ENCODE measurements around the gene COL4A5. TPM values are rescaled to one million over a fixed set of nuclear protein-coding genes. Genes with fewer than 3 reads are reported as not detected.
A peak's percentile ranks its signal among the peaks of the same experiment; 100 is the strongest.

COL4A5 gene
- total and polyA plus RNA-seq, 3 donors from 2014 or later = 13.4 to 33.0 (median 23.8) TPM

GRCh38 chrX:108437349-108438109, 2.1 kb upstream of the COL4A5 start:
- Histone ChIP-seq H3K27ac (no peak overlapping the region), H3K4me3 (peak overlapping the region; percentile 6 to 55), H3K9me3 (no peaks in the 10 kb centered on the region), H3K36me3 (ENCODE audit: low read depth, missing control alignments) (no peaks in the 10 kb centered on the region), H3K27me3 (no peaks in the 10 kb centered on the region), H3K4me1 (no peaks in the 10 kb centered on the region)
- WGBS, 2 donors = 8 to 11% methylated on average over 19 to 20 of the region's 20 CpGs
- peak; percentile 11 for DNase-seq
- intact Hi-C loops (cut with DNase I; ENCODE audit: low total_unique reads) = no loop called here
- no peak for TF ChIP-seq POLR2A (IDR thresholded peaks at IDR 0.05)
- TF ChIP-seq CTCF (IDR thresholded peaks at IDR 0.05) = no peak

GRCh38 chrX:108438110-108438623, 1.5 kb upstream of the COL4A5 start, which contains the start of gene COL4A6:
COL4A6 (minus strand) TSS chrX:108438422; CDS start chrX:108438196, 226 bp downstream.
- Histone ChIP-seq H3K4me3 (peak within 1 kb of the TSS; percentile 6 to 71), H3K27me3 (no peaks in the 10 kb centered on the region), H3K27ac (peak within 1 kb of the TSS in 1 of 2 donors; percentile 53), H3K4me1 (no peaks in the 10 kb centered on the region), H3K36me3 (ENCODE audit: low read depth, missing control alignments) (no peaks in the 10 kb centered on the region), H3K9me3 (no peaks in the 10 kb centered on the region)
- DNase-seq = peak; percentile 38
- TF ChIP-seq CTCF (IDR thresholded peaks at IDR 0.05) (no peak), POLR2A (IDR thresholded peaks at IDR 0.05) (no peak)
- intact Hi-C loops (cut with DNase I; ENCODE audit: low total_unique reads) = no loop called here
- 2% methylated on average over 14 of the region's 16 CpGs; no CpG with 5 or more reads in 1 of the 2 donors for WGBS, 2 donors

GRCh38 chrX:108439961-108440696, 491 bp downstream of the COL4A5 start:
- Histone ChIP-seq H3K27ac (peak overlapping the region in 1 of 2 donors; percentile 53), H3K27me3 (no peaks in the 10 kb centered on the region), H3K4me1 (no peaks in the 10 kb centered on the region), H3K4me3 (peak overlapping the region; percentile 45 to 71), H3K36me3 (ENCODE audit: low read depth, missing control alignments) (no peaks in the 10 kb centered on the region), H3K9me3 (no peaks in the 10 kb centered on the region)
- intact Hi-C loops (cut with DNase I; ENCODE audit: low total_unique reads) = no loop called here
- peak; percentile 20 for DNase-seq
- TF ChIP-seq POLR2A (IDR thresholded peaks at IDR 0.05) (no peak), CTCF (IDR thresholded peaks at IDR 0.05) (no peak)
- 2% methylated on average over 10 to 19 of the region's 25 CpGs for WGBS, 2 donors

- Histone ChIP-seq H3K36me3 (ENCODE audit: low read depth, missing control alignments) (no peaks in the 10 kb centered on the region), H3K27me3 (no peaks in the 10 kb centered on the region), H3K9me3 (no peaks in the 10 kb centered on the region), H3K4me1 (no peaks in the 10 kb centered on the region), H3K27ac (no peak overlapping the region), H3K4me3 (no peak overlapping the region)
- no peak for DNase-seq
- intact Hi-C loops (cut with DNase I; ENCODE audit: low total_unique reads) = no loop called here
- WGBS, 2 donors = 34 to 57% methylated on average over 2 of the region's 2 CpGs
- TF ChIP-seq CTCF (IDR thresholded peaks at IDR 0.05) (no peak), POLR2A (IDR thresholded peaks at IDR 0.05) (no peak)
These were observed 3.3 kb downstream of the COL4A5 start for GRCh38 chrX:108442901-108443464.
